Trophoblast cell (in vitro differentiated cells and primary cell): Measurements from ENCODE around the gene TBX5.

Source experiments
- DNase-seq, 2 donors: peaks; one replicate each; pipeline ENCODE4 v3.0.0-alpha.2; 2016
- H2AFZ ChIP-seq: 2 replicates; pipeline ENCODE4 v1.6.1; 2013; ENCODE audit warnings: low read length, moderate library complexity, mild to moderate bottlenecking; ENCODE audit not compliant: insufficient read depth, poor library complexity
- H2AK5ac ChIP-seq: 2 replicates; pipeline ENCODE4 v1.6.1; 2013; ENCODE audit warnings: mild to moderate bottlenecking, low read length
- H2BK120ac ChIP-seq: 2 replicates; pipeline ENCODE4 v1.6.1; 2013; ENCODE audit warnings: low read length, mild to moderate bottlenecking, moderate library complexity; ENCODE audit not compliant: insufficient read depth, poor library complexity
- H2BK12ac ChIP-seq: 2 replicates; pipeline ENCODE4 v1.6.1; 2013; ENCODE audit warnings: mild to moderate bottlenecking, low read length, moderate library complexity
- H2BK5ac ChIP-seq: 2 replicates; pipeline ENCODE4 v1.6.1; 2013; ENCODE audit warnings: low read length, low read depth, moderate library complexity, mild to moderate bottlenecking; ENCODE audit not compliant: poor library complexity
- H3K14ac ChIP-seq: 2 replicates; pipeline ENCODE4 v1.6.1; 2013; ENCODE audit warnings: mild to moderate bottlenecking, low read length
- H3K18ac ChIP-seq: 2 replicates; pipeline ENCODE4 v1.6.1; 2013; ENCODE audit warnings: mild to moderate bottlenecking, low read length
- H3K23ac ChIP-seq: 2 replicates; pipeline ENCODE4 v1.6.1; 2013; ENCODE audit warnings: low read length
- H3K27ac ChIP-seq: 2 replicates; pipeline ENCODE4 v1.5.1; 2013; ENCODE audit warnings: low read depth, mild to moderate bottlenecking, inconsistent platforms, low read length, moderate library complexity
- H3K27me3 ChIP-seq: 2 replicates; pipeline ENCODE4 v1.6.1; 2013; ENCODE audit warnings: inconsistent platforms, mild to moderate bottlenecking, low read length, moderate library complexity; ENCODE audit not compliant: insufficient read depth
- H3K36me3 ChIP-seq, 2 experiments: 1 replicate in 1 of 2; 2 replicates in 1 of 2; pipeline ENCODE4 v1.6.1; 2013; ENCODE audit warnings: low read length in 2 of 2, mild to moderate bottlenecking in 2 of 2, moderate library complexity in 1 of 2; ENCODE audit not compliant: insufficient read depth in 2 of 2, control insufficient read depth in 1 of 2
- H3K4ac ChIP-seq: 2 replicates; pipeline ENCODE4 v1.6.1; 2013; ENCODE audit warnings: low read depth, mild to moderate bottlenecking, low read length, moderate library complexity
- H3K4me1 ChIP-seq, 2 experiments: 1 replicate in 1 of 2; 2 replicates in 1 of 2; pipeline ENCODE4 v1.6.1; 2013; ENCODE audit warnings: low read length in 2 of 2, mild to moderate bottlenecking in 2 of 2, moderate library complexity in 1 of 2; ENCODE audit not compliant: insufficient read depth in 2 of 2, control insufficient read depth in 1 of 2
- H3K4me2 ChIP-seq: 2 replicates; pipeline ENCODE4 v1.6.1; 2013; ENCODE audit warnings: inconsistent platforms, mild to moderate bottlenecking, low read length, moderate library complexity
- H3K4me3 ChIP-seq: 2 replicates; pipeline ENCODE4 v1.5.1; 2013; ENCODE audit warnings: mild to moderate bottlenecking, low read depth, low read length, inconsistent platforms
- H3K79me1 ChIP-seq: one replicate; pipeline ENCODE4 v1.6.1; 2013; ENCODE audit warnings: low read length
- H3K79me2 ChIP-seq: 2 replicates; pipeline ENCODE4 v1.6.1; 2013; ENCODE audit warnings: low read length, mild to moderate bottlenecking; ENCODE audit not compliant: control insufficient read depth, insufficient read depth, poor library complexity
- H3K9ac ChIP-seq: 2 replicates; pipeline ENCODE4 v1.6.1; 2013; ENCODE audit warnings: mild to moderate bottlenecking, low read length
- H3K9me3 ChIP-seq: 2 replicates; pipeline ENCODE4 v1.6.1; 2013; ENCODE audit warnings: low read depth, mild to moderate bottlenecking, control low read depth, inconsistent platforms, low read length; ENCODE audit not compliant: insufficient read depth
- H4K12ac ChIP-seq: 2 replicates; pipeline ENCODE4 v1.6.1; 2013; ENCODE audit warnings: low read depth, mild to moderate bottlenecking, low read length, moderate library complexity
- H4K8ac ChIP-seq: 2 replicates; pipeline ENCODE4 v1.6.1; 2013; ENCODE audit warnings: low read depth, mild to moderate bottlenecking, low read length, moderate library complexity
- H4K91ac ChIP-seq: one replicate; pipeline ENCODE4 v1.6.1; 2013; ENCODE audit warnings: low read depth, mild to moderate bottlenecking, low read length, moderate library complexity
- WGBS: extraction: QIAGEN DNeasy Blood & Tissue Kit; methylation state at CpG from one replicate; pipeline ENCODE4 v1.1.7; 2013; ENCODE audit warnings: missing lambda C conversion rate; ENCODE audit not compliant: insufficient read length, insufficient coverage; ENCODE audit errors: extremely low coverage; 5-methylcytosine and 5-hydroxymethylcytosine counted together

TBX5 gene

DNA sequence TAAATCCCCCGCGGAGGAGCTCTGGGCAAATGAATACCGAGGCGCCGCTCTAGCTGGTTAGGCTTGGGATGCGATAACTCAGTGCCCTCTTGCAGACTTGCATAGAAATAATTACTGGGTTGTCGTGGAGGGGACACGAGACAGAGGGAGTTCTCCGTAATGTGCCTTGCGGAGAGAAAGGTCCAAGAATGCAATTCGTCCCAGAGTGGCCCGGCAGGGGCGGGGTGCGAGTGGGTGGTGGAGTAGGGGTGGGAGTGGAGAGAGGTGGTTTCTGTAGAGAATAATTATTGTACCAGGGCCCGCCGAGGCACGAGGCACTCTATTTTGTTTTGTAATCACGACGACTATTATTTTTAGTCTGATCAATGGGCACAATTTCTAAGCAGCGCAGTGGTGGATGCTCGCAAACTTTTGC lies 2.5 kb upstream of the TBX5 start:
- no peak overlapping the region for H2BK5ac ChIP-seq
- H3K4me2 ChIP-seq: no peak overlapping the region
- no peak for DNase-seq
- H2BK120ac ChIP-seq: no peak overlapping the region
- no peak overlapping the region for H4K91ac ChIP-seq
- no peaks in the 10 kb centered on the region for H3K36me3 ChIP-seq
- H3K14ac ChIP-seq: no peak overlapping the region
- H3K27me3 ChIP-seq: peaks cover 92% of the 10 kb centered on the region
- no peak overlapping the region for H3K23ac ChIP-seq
- H3K4me3 ChIP-seq: no peak overlapping the region
- no peaks in the 10 kb centered on the region for H3K79me1 ChIP-seq
- H3K9me3 ChIP-seq: peaks cover 13% of the 10 kb centered on the region
- H3K4ac ChIP-seq: no peak overlapping the region
- no peak overlapping the region for H2BK12ac ChIP-seq
- H4K12ac ChIP-seq: no peak overlapping the region
- H2AK5ac ChIP-seq: no peak overlapping the region
- H2AFZ ChIP-seq: no peak overlapping the region
- no CpG with 5 or more reads among the region's 21 CpGs for WGBS
- H4K8ac ChIP-seq: no peak overlapping the region
- no peak overlapping the region for H3K27ac ChIP-seq
- no peaks in the 10 kb centered on the region for H3K4me1 ChIP-seq
- H3K9ac ChIP-seq: no peak overlapping the region
- H3K18ac ChIP-seq: no peak overlapping the region
- no peaks in the 10 kb centered on the region for H3K79me2 ChIP-seq

DNA sequence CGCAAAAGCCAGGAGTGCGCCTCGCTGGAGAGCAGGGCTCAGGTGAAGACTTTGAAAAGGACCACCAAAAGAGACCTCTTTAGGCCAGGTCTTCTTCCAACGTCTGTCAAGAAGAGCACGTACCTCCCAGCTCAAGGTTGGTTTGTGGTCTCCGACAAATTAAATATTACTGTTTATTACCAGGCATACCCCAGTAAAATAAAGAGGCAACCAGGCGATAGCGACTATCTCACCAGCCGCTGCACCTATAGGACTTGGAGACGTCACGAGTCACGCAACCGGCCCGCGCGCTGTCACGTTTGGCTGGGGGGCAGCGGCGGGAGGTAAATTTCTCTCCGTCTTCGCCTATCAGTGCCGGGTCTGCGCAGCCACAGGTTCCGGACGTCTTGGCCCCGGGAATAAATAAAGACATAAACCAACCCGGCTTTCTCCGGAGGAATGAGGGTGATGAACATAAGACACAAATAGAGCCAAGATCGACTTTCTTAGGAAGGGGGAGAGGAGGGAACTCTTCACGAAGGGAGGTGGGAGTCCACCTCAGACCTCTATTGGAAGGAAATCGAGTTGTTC lies 2.0 kb upstream of the TBX5 start:
- Histone ChIP-seq H3K79me2 (no peaks in the 10 kb centered on the region), H3K14ac (no peak overlapping the region), H3K4me2 (no peak overlapping the region), H3K27ac (no peak overlapping the region), H2AK5ac (no peak overlapping the region), H4K91ac (no peak overlapping the region), H2BK12ac (no peak overlapping the region), H3K18ac (no peak overlapping the region), H3K4me3 (no peak overlapping the region), H2AFZ (no peak overlapping the region), H3K9ac (no peak overlapping the region), H3K36me3 (no peaks in the 10 kb centered on the region), H3K9me3 (peaks cover 15% of the 10 kb centered on the region), H4K8ac (no peak overlapping the region), H4K12ac (no peak overlapping the region), H3K4ac (no peak overlapping the region), H3K4me1 (peaks cover 0 to 1% of the 10 kb centered on the region in 2 experiments), H3K79me1 (no peaks in the 10 kb centered on the region), H3K23ac (no peak overlapping the region), H3K27me3 (peaks cover 92% of the 10 kb centered on the region), H2BK120ac (no peak overlapping the region), H2BK5ac (no peak overlapping the region)
- no peak for DNase-seq
- no CpG with 5 or more reads among the region's 31 CpGs for WGBS

DNA sequence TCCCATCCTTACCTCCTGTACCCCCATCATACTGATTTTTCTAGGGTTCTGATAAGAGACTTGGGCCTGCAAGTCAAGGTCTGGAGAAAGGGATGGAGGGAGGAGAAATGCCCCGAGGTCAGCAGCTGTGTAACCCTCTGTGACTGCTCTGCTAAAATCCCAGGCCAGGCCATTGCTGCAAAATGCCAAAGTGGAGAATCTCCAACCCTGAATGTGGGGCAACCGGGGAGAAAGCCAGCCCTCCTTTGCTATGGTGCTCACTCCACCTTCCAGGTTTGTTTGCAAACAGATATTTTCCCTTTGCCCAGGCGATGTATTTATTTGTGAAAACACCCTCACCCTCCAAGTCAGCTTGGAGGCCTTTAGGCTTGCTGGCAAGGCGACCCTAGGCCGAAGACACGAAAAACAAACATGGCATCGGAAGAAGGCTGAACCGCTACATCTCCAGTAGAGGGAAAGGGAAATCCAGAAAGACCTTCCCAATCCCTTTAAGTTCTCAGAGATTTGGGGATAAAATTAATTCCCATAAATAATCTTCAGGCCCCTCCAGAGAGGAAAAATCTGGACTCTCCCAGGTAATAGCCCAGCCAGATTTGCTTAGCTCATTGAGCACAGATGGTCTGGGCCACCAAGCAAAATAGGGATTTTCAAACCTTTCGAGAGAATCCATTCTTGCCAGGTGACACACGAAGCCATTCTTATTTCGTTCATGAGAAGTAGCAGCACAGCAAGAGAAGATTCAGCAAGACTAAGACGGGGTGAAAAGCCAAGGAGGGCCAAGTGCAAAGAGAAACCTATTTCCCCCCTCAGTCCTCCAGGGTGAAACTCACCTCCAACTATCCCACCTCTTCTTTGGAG lies 1.3 kb upstream of the TBX5 start:
- Histone ChIP-seq H2BK5ac (no peak overlapping the region), H3K9ac (no peak overlapping the region), H3K4me2 (no peak overlapping the region), H4K8ac (no peak overlapping the region), H2BK12ac (no peak overlapping the region), H3K79me2 (no peaks in the 10 kb centered on the region), H3K23ac (no peak overlapping the region), H2BK120ac (no peak overlapping the region), H3K27me3 (peaks cover 89% of the 10 kb centered on the region), H2AK5ac (no peak overlapping the region), H2AFZ (no peak overlapping the region), H3K27ac (no peak overlapping the region), H4K12ac (no peak overlapping the region), H3K79me1 (no peaks in the 10 kb centered on the region), H3K4me1 (peaks cover 0 to 2% of the 10 kb centered on the region in 2 experiments), H3K4me3 (no peak overlapping the region), H3K36me3 (no peaks in the 10 kb centered on the region), H3K14ac (no peak overlapping the region), H3K18ac (no peak overlapping the region), H3K4ac (no peak overlapping the region), H3K9me3 (peaks cover 15% of the 10 kb centered on the region), H4K91ac (no peak overlapping the region)
- no CpG with 5 or more reads among the region's 12 CpGs for WGBS
- DNase-seq: no peak

DNA sequence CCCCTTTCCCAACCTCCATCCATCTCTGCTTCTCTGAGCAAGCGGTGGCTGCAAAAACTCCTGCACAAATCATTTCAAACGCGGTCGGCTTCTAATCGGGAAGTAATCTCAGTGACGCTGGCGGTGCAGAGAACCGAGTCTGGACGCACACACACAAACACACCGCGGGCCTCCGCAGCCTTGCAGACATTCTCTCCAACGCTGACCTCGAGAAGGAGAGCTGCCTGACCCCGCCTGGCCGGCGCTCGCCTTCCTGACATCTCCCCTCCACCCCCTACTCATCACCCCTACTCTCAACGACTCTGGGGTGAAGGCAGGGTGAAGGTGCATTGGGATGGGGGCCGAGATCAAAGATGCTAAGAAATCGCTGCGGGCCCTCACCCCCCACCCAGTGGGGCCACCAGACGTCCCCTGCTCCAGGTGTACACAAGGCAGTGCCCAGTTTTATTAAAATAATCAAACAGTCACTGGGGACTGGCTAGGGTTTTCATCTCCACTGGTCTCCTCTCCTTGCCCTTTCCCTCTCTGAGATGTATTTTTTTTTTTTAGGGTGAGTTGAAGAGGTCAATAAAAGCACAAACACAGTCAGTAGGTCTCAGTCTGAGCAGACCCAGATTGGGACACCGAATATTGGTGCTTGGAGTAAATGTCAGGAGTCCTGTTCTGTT lies 506 bp upstream of the TBX5 start:
- H2AK5ac ChIP-seq: no peak overlapping the region
- no peak overlapping the region for H2BK12ac ChIP-seq
- H3K18ac ChIP-seq: no peak overlapping the region
- H2BK5ac ChIP-seq: no peak overlapping the region
- H4K12ac ChIP-seq: no peak overlapping the region
- no peak for DNase-seq
- H3K27ac ChIP-seq: no peak overlapping the region
- whole genome bisulfite sequencing: no CpG with 5 or more reads among the region's 24 CpGs
- no peak overlapping the region for H4K8ac ChIP-seq
- no peaks in the 10 kb centered on the region for H3K79me2 ChIP-seq
- H3K23ac ChIP-seq: no peak overlapping the region
- H3K4me2 ChIP-seq: no peak overlapping the region
- no peak overlapping the region for H4K91ac ChIP-seq
- H3K4me3 ChIP-seq: no peak overlapping the region
- H2BK120ac ChIP-seq: no peak overlapping the region
- H3K79me1 ChIP-seq: no peaks in the 10 kb centered on the region
- H2AFZ ChIP-seq: no peak overlapping the region
- no peak overlapping the region for H3K9ac ChIP-seq
- no peak overlapping the region for H3K14ac ChIP-seq
- H3K36me3 ChIP-seq: no peaks in the 10 kb centered on the region
- peaks cover 0 to 2% of the 10 kb centered on the region in 2 experiments for H3K4me1 ChIP-seq
- peaks cover 15% of the 10 kb centered on the region for H3K9me3 ChIP-seq
- peaks cover 88% of the 10 kb centered on the region for H3K27me3 ChIP-seq
- H3K4ac ChIP-seq: no peak overlapping the region
